GM13977 (cell line): ENCODE data around the gene CCDC69.

Experiments
- DNase-seq: peaks from one replicate; pipeline ENCODE4 v3.0.0; 2012; ENCODE audit warnings: low spot score
- in situ Hi-C: fragments of 300-500 bp; cut with MboI; formaldehyde crosslinking; loops from one replicate; pipeline ENCODE4 v1.12.0; 2022; ENCODE audit warnings: low sequenced_read_pairs, low pct_unique_long_range_greater_than_20kb, mixed read lengths, inconsistent platforms; ENCODE audit not compliant: unreplicated experiment
- TF ChIP-seq, protein P1 (sequence below): IDR thresholded peaks from 2 replicates; pipeline ENCODE4 v1.5.1; 2012; ENCODE audit warnings: mild to moderate bottlenecking, control low read depth; ENCODE audit not compliant: insufficient read depth; ENCODE audit errors: extremely low read depth, missing control alignments

CCDC69 gene

DNA sequence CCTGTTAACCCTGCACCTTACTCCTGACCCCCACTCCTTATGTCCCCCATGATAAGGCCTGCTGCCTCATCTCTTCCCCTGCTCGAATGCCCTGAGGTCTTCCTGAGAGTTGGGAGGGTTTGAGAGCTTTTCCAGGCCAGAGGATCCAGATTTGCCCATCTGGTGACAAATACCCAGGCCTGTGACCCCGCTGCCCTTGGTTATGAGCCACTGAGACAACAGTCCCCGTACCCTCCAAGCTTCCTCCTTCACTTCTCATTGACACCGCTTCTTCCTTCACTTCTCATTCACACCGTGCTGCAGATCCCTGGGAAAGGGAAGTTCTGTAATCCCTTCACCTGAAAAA lies 29.7 kb upstream of the CCDC69 start:
- in situ Hi-C loops, result no loop called here
- TF ChIP-seq, protein P1, sequence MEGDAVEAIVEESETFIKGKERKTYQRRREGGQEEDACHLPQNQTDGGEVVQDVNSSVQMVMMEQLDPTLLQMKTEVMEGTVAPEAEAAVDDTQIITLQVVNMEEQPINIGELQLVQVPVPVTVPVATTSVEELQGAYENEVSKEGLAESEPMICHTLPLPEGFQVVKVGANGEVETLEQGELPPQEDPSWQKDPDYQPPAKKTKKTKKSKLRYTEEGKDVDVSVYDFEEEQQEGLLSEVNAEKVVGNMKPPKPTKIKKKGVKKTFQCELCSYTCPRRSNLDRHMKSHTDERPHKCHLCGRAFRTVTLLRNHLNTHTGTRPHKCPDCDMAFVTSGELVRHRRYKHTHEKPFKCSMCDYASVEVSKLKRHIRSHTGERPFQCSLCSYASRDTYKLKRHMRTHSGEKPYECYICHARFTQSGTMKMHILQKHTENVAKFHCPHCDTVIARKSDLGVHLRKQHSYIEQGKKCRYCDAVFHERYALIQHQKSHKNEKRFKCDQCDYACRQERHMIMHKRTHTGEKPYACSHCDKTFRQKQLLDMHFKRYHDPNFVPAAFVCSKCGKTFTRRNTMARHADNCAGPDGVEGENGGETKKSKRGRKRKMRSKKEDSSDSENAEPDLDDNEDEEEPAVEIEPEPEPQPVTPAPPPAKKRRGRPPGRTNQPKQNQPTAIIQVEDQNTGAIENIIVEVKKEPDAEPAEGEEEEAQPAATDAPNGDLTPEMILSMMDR, result no peak
- DNase-seq, result no peak

DNA sequence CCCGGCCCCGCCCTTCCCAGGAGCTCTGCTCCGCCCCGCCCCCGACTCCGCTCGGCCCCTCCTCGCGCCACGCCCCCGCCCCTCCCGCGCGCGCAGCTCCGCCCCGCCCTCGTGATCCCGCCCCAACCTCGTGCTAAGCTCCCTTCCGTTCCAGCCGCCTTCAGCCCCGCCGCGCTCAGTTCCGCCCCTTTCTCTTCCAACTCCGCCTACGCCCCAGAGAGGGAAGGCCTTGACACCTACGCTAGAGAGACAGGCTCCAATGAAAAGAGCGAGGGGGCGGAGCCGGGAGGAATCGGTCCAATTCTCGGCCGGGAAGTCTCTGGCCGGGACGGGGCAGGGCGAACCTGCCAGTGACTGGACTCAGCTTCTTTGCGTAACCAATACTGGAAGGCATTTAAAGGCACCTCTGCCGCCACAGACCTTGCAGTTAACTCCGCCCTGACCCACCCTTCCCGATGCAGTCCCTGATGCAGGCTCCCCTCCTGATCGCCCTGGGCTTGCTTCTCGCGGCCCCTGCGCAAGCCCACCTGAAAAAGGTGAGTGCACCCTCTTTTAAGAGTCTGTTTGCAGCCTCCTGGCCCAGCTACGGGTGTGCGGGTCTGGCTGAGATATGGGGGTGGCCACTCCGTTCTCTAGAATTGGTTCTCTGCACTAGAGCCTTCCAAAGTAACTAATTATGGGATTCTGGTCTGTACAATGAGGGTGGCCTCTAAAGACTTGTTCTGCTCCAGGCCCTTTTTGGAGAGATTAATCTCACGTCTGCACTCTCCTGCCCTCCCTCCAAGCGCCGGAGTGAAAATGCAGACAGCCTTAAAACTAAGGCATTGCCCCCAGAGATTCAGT lies 29.1 kb upstream of the CCDC69 start, which contains the start of gene GM2A:
Gene GM2A, plus strand, starts transcription at position 424 of the 843 bp plus-strand sequence. Its CDS starts 32 bp downstream, at position 456.
- DNase-seq, result peak; percentile 97
- TF ChIP-seq, protein P1, result no peak
- in situ Hi-C loops, result no loop called here

GRCh38 chr5:151251621-151252020 lies 27.7 kb upstream of the CCDC69 start:
- no peak for DNase-seq
- TF ChIP-seq, protein P1, result no peak

DNA sequence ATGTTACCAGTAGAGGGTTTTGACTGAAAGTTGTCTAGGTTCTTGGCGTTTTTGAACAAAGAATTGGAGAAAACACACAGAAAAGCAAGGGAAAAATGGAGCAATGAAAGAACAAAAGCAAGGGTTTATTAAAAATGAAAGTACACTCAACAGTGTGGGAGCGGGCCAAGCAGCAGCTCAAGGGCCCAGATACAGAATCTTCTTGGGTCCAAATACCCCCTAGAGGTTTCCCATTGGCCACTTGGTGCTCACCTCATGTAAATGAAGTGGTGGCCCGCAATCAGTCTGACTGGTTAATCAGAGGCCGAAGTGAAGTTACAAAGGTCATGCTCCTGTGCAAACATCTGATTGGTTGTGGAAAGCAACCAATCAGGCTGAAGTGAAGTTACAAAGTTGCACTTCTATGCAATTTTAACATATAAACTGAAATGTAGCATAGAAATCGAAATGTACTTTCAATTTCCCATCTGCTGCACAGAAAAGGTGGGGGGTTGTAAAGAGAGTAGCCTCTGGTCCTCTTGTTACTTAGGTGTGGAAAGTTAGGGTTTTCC lies 27.2 kb upstream of the CCDC69 start:
- in situ Hi-C loops, result no loop called here
- TF ChIP-seq, protein P1, result no peak
- DNase-seq, result no peak

More at GRCh38 chr5:151251621-151252020, 27.7 kb upstream of the CCDC69 start:
- in situ Hi-C loops, result no loop called here

GRCh38 chr5:151250346-151251000 lies 26.6 kb upstream of the CCDC69 start:
- no peak for DNase-seq
- in situ Hi-C loops, result no loop called here
- TF ChIP-seq, protein P1, result no peak

DNA sequence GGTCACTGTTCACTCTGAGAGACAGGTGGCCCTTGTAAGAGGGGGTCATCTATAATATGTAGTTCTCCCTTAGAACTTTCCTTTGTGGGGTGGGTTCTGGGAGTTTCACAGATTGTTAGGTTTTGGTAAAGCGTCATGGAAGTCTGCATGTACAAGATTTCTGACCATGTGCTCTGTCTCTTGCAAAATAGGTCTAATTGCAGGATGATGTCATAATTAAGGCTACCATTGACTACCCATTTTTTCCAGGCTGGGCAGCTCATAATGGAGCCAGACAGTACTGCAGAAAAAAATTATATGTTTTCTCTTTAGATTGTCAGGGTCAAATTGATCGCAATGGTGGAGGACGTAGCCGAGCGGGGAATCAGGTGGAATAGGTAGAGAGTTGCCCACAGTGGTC lies 25.4 kb upstream of the CCDC69 start:
- in situ Hi-C loops, result no loop called here
- DNase-seq, result no peak
- TF ChIP-seq, protein P1, result no peak
